ENCODE data around the gene UCK1. TPM values are rescaled to one million over a fixed set of nuclear protein-coding genes. Genes with fewer than 3 reads are reported as not detected.

Gene UCK1
- total and polyA plus RNA-seq, 2 of the 8 experiments (the other 6 are each of a cell fraction or from before 2014, with no cell fraction given): 35.1 to 42.0 TPM

GRCh38 chr9:131521822-131522221 is 9.2 kb downstream of the UCK1 start:
- POLR2A ChIA-PET (ENCODE audit: partially characterized antibody): interaction anchor here (2.9 kb wide), 1 partner anchor 8 kb away, joined by 24 read pairs; no protein-coding TSS in a partner anchor
- Histone ChIP-seq H3K9me3 (ENCODE audit: insufficient read depth in 2 of 2, low read depth in 1 of 2, low read length in 1 of 2) (no peaks in the 10 kb centered on the region), H3K18ac (ENCODE audit: extremely low read depth, low read length) (no peak overlapping the region), H2BK120ac (replicated peaks; ENCODE audit: low read depth, low read length) (no peak overlapping the region), H2BK12ac (ENCODE audit: low read depth, low read length) (no peak overlapping the region), H3K4me2 (ENCODE audit: insufficient read depth in 1 of 2, low read depth in 2 of 2, low read length in 2 of 2) (no peak overlapping the region), H2BK5ac (ENCODE audit: low read depth, low read length) (no peak overlapping the region), H4K91ac (replicated peaks; ENCODE audit: insufficient read length, low read length) (no peak overlapping the region), H3K23ac (ENCODE audit: insufficient read length) (no peak overlapping the region), H2AK5ac (ENCODE audit: low read depth, low read length) (no peak overlapping the region), H3K9ac (replicated peaks in 1 of 4; ENCODE audit: extremely low read depth in 1 of 4, low read depth in 3 of 4, low read length in 3 of 4) (no peak overlapping the region), H3K79me1 (ENCODE audit: low read depth, low read length) (no peaks in the 10 kb centered on the region), H3K4ac (replicated peaks; ENCODE audit: insufficient read length, low read depth, low read length) (no peak overlapping the region), H3K36me3 (ENCODE audit: control insufficient read depth in 2 of 4, insufficient read depth in 4 of 4, low read length in 3 of 4) (peaks cover 12 to 73% (median 45%) of the 10 kb centered on the region in 4 experiments), H4K8ac (ENCODE audit: extremely low read depth, insufficient read depth, low read length) (peak overlapping the region; percentile 57; the same call in 1 of the 2 replicates), H3K23me2 (ENCODE audit: low read depth, low read length) (no peaks in the 10 kb centered on the region), H2BK15ac (ENCODE audit: low read length) (no peak overlapping the region), H2AFZ (ENCODE audit: low read length) (no peak overlapping the region), H4K20me1 (replicated peaks in 1 of 2; ENCODE audit: control insufficient read depth in 1 of 2, insufficient read depth in 2 of 2, low read length in 2 of 2) (peaks cover 5% of the 10 kb centered on the region in 2 experiments), H3K14ac (ENCODE audit: insufficient read length) (no peak overlapping the region), H3K27me3 (replicated peaks in 1 of 4; ENCODE audit: control insufficient read depth in 3 of 4, extremely low read depth in 1 of 4, insufficient read depth in 3 of 4, low read length in 3 of 4) (no peaks in the 10 kb centered on the region), H2BK20ac (ENCODE audit: low read length) (no peak overlapping the region), H3K27ac (ENCODE audit: low read depth, low read length) (no peak overlapping the region), H3K4me1 (replicated peaks in 1 of 4; ENCODE audit: control insufficient read depth in 3 of 4, insufficient read depth in 4 of 4, low read length in 3 of 4) (no peaks in the 10 kb centered on the region), H4K5ac (ENCODE audit: insufficient read length, low read depth, low read length) (no peak overlapping the region), H3K79me2 (ENCODE audit: control insufficient read depth in 1 of 2, insufficient read depth in 2 of 2, low read length in 2 of 2) (no peaks in the 10 kb centered on the region), H3K56ac (replicated peaks; ENCODE audit: insufficient read length, low read depth, low read length) (no peak overlapping the region), H3K4me3 (ENCODE audit: extremely low read depth in 1 of 4, insufficient read depth in 2 of 4, low read depth in 3 of 4, low read length in 4 of 4) (no peak overlapping the region)
- no peak for DNase-seq (ENCODE audit: low read depth in 1 of 2, low spot score in 2 of 2)
- FAIRE-seq: no peak
- CTCF ChIA-PET (ENCODE audit: partially characterized antibody): no interaction called here
- no peak for TF ChIP-seq BRCA1 (IDR thresholded peaks at IDR 0.05; ENCODE audit: low read depth, low read length)
- no peak for TF ChIP-seq KDM4A (IDR thresholded peaks at IDR 0.05; ENCODE audit: low read depth, low read length, severe bottlenecking)
- no peak for TF ChIP-seq NRF1 (IDR thresholded peaks at IDR 0.05; ENCODE audit: low read depth, low read length)
- no peak for TF ChIP-seq CTCF (IDR thresholded peaks at IDR 0.05; ENCODE audit: control extremely low read depth in 1 of 3, insufficient read depth in 1 of 3, low read depth in 1 of 3, low read length in 3 of 3)
- TF ChIP-seq SIRT6 (IDR thresholded peaks at IDR 0.05; ENCODE audit: low read length): no peak
- no peak for TF ChIP-seq RBBP5 (IDR thresholded peaks at IDR 0.05; ENCODE audit: borderline replicate concordance, low read depth, low read length)
- WGBS, 2 experiments (ENCODE audit: extremely low coverage in 1 of 2, insufficient coverage in 1 of 2, insufficient read length in 1 of 2, insufficient replicate concordance in 2 of 2, low coverage in 1 of 2, low lambda C conversion rate in 2 of 2, missing lambda C conversion rate in 1 of 2): 97% methylated on average over 13 of the region's 13 CpGs; no CpG with 5 or more reads in 1 of the 2 experiments

All from H1 (cell line).